HG03097 (cell line): ENCODE measurements around the gene KCNK7.

Experiments
- ATAC-seq: cut with Tn5 transposase; IDR thresholded peaks from one replicate; pipeline ENCODE4 v1.9.1; 2021; ENCODE audit not compliant: unreplicated experiment, low FRiP score

The KCNK7 gene

DNA sequence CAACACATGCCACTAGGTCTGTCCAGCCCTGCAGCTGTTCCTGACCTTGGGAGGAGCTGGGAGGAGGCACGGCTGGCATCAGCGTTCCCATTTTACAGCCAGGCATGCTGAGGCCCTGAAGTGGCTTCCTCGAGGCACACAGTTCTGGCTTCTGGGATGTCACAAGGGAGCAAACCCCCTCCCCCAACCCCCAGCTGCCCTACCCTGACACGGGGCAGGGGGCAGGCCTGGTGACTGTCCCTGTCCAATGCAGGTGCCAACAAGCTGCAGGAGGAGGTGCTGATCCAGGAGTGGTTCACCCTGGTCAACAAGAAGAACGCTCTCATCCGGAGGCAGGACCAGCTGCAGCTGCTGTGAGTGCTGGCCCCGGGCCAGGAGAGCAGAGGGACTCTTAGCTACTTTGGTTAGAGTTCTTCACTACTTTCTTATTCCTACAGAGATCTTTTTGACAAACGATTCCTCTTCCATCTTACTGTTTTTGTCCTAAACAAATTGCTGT is 5.3 kb downstream of the KCNK7 start:
- no peak for ATAC-seq

DNA sequence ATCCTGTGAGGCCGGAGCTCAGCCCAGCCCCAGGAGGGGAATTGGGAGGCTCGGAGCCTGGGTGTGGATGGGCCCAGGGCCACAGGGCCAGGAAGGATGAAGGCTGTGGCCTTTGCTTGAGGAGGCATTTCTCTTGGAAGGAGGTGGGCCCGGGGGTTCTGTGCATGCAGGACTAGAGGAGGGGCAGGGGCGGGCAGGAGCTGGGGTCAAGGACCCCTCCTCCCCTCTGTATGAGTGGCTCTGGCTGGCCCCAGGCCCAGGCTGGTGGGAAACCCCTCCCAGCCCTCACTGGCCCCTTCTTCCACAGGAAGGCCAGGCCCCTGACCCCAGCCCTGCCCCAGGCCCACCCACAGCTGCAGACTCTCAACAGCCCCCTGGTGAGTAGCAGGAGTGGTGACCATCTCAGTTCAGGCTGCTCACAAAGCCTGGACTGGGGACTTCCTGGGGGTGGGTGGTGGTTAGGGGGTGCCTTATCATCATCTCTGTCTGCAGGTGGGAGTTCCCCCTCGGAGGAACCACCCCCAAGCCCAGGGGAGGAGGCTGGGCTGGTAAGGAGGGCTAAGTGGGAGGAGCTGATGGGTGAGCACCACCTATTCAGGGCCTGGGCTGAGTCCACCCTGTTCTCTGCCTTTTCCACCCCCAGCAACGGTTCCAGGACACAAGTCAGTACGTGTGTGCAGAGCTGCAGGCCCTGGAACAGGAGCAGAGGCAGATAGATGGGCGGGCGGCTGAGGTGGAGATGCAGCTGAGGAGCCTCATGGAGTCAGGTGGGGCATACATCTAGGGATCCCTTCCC is 6.0 kb downstream of the KCNK7 start:
- no peak for ATAC-seq

DNA sequence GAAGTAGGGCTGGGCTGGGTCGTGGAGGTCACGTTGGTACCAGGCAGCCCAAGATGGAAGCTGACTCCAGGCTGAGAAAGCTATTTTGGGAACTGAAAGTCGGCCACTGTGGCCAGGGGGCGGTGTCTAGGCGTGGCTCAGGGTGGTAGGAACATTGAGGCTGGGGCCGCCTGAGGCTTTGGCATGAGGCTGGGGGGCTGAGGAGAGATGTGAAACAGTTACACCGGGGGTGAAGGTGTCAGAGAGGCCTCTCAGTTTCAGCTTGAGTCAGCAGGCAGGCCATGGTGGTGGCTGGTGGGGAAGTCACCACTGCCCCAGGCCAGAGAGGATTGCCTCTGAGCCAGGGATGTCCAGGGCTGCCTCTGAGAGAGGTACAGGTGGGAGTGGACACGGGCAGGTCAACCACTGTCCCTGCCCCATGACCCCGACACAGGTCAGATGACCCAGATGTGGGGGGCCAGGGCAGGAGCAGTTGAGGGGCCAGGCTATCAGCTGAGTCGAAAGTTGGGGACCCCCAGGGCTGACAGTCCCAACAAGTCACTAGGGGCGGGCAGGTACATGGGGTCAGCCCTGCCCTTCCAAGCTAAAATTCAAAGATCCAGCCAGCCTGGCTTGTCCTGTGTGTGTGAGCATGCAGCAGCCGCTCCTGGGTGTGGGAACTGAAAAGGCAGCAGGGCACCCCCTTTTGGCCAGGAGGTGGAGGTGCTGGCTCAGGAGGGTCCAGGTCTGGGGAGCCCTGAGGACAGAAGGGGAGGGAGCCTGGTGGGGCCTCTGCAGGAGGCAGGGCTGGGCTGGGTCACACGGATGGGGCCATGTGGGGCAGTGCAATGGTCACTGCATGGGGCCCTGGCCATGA is 7.2 kb downstream of the KCNK7 start:
- ATAC-seq, result peak; percentile 67

DNA sequence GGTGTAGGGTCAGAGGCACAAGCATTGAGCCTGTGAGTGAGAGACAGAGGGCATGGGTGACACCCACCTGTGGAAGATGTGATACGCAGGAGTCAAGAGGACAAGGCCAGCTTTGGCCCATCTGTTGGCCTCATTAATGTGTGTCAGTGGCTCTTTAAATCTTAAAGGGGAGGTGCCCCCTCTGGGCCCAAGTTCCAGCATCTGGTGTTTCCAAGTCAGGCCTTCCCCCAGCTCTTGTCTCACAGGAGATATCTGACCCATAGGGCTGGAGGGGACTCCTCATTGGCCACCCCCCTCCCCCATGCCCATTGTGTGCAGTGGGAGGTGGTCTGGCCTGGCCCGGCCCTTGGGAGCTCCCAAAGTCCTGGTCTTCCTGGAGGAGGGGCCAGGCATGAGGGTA is 8.9 kb downstream of the KCNK7 start:
- ATAC-seq, result no peak

DNA sequence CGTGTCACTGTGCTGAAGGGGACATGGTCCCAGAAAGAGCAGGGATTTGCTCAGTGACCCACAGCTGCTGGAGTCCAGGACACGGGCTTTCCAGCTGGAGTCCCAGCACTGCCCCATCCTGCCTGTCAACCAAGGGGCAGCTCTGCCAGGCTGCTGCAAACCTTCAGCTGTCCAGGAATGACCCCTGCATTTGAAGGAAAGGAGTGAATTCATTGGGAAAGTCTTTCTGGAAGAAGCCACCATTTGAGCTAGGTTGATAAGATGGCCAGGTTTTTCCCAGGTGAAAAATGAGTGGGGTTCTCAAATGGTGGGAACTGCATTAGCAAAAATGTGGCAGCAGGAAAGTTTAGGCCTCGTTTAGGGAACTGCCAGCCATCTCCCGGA is 9.4 kb downstream of the KCNK7 start:
- ATAC-seq, result no peak

DNA sequence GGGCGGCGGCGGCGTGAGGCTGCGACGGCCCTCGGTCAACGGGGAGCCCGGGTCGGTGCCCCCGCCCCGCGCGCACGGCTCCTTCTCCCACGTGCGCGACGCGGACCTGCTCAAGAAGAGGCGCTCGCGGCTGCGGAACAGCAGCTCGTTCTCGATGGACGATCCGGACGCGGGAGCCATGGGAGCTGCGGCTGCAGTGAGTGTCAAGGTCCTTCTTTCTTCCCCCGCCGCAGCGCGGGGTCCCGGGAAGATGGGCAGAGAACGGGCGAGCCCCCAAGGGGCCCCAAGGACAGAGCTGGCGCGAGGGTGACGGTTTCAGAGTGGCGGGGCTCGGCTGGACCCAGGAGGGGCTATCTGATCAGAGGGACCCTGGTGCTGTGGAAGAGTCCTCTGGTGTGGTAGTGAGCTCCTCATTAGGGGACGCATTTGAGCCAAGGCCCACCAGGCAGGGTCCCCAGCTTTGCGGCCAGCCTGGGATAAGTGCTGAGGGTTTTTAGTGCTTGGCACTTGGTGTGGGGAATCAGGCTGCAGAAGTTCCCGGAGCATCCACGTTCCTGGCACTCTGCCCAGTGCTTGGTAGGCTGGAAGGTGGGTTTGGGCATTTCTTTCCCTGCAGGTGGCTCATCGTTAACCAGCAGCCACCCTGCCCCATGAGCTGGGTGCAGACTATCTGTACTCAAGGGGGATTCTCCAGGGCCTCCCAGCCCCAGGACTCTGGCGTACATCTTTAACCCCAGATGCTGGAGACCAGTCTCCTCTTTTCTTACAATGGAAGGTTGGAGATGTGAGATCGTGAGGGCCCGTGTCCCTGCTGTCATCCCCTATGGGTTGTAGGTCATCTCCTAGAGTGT is 10.0 kb downstream of the KCNK7 start:
- no peak for ATAC-seq

DNA sequence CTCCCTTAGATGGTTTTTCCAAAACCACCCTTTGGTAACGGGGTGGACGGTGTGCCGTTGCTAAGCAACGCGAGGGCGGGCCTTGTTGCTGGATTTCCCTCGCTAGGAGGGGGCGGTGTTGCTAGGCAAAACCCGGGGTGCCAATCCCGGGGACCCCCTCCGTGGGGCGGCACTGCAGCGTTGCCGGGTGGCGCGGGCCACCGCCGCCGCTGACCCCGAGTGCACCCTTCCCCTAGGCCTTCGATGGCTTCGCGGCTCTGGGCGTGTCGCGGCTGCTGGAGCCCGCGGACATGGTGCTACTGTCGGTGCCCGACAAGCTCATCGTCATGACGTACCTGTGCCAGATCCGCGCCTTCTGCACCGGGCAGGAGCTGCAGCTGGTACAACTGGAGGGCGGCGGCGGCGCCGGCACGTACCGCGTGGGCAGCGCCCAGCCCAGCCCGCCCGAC is 10.9 kb downstream of the KCNK7 start:
- no peak for ATAC-seq

DNA sequence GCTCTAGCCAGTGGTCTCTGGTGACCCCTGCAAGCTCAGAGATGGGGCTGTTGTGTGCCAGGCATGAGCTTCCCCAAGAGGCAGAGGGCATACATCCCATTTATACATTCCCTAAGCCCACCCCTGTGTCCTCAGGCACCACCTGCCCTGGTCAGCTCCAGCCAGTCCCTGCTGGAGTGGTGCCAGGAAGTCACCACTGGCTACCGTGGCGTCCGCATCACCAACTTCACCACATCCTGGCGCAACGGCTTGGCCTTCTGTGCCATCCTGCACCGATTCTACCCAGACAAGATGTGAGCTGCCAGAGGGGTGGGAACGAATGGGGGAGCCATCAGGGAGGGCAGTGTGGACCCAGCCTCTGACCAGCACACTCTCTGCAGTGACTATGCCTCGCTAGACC is 11.5 kb downstream of the KCNK7 start:
- no peak for ATAC-seq

DNA sequence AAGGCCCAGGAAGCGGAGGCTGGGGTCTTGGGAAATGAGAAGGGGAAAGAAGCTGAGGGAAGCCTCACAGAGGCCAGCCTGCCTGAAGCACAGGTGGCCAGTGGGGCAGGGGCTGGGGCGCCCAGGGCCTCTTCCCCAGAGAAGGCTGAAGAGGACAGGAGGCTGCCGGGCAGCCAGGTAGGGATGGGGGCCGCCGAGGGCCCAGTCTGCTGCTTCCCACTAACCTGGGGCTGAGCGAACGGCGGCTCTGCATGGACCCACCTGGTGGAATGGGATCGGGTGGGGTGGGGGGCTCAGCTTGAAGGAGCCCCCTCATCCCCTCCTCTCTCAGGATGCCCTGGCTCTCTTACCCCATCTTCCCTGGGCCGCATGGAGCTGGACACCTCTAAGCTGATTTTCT is 12.0 kb downstream of the KCNK7 start:
- no peak for ATAC-seq

DNA sequence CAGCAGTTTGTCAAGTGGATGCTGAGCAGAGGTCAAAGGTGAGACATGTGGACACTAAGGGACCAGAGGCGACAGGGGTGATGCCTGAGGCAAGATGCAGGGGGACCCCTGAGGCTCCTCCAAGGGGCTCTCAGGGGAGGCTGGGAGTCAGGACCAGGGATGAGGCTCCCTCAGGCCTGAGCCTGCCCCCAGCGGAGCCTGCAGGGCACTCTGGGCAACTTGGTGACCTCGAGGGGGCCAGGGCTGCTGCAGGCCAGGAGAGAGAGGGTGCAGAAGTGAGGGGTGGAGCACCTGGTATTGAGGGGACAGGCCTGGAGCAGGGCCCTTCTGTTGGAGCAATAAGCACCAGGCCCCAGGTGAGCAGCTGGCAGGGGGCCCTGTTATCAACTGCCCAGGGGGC is 13.7 kb downstream of the KCNK7 start:
- ATAC-seq, result no peak

DNA sequence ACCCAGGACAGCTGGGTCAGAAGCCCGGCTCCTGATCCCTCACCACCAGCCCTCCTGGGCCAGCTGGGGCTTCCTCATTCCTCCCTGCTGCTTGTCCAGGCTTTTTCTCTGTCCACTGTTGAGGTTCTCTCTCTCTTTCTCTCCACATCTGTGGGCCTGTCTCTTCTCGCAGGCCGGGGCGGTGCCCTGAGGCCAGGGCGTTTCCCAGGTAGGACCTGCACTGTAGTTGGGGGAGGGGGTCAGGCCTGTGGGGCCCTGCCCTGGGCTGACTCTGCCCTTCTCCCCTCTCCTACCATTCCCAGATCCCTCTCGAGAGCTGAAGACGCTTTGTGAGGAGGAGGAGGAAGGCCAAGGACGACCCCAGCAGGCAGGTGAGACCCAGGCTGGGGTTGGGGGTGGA is 14.8 kb downstream of the KCNK7 start:
- ATAC-seq, result no peak

DNA sequence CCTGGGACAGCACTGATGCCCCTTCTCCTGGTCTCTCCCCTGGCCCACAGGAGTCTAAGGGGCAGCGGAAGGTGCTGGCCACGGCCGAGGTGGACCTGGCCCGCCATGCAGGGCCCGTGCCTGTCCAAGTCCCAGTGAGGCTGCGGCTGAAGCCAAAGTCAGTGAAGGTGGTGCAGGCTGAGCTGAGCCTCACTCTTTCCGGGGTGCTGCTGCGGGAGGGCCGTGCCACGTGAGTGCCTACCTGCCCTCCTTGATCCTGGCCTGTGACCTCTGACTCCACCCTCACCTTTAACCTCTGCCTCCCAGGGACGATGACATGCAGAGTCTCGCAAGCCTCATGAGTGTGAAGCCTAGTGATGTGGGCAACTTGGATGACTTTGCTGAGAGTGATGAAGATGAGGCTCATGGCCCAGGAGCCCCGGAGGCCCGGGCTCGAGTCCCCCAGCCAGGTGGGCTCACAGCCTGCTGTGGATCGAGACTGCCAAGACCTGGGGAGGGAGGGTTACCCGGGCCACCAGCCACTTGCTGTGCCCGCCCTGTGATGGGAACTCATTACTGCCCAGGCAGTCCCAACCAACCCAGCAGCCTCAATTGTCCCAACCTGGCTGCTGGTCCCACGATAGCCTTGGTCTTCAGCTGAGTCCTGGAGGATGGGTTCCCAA is 15.4 kb downstream of the KCNK7 start:
- ATAC-seq, result no peak

DNA sequence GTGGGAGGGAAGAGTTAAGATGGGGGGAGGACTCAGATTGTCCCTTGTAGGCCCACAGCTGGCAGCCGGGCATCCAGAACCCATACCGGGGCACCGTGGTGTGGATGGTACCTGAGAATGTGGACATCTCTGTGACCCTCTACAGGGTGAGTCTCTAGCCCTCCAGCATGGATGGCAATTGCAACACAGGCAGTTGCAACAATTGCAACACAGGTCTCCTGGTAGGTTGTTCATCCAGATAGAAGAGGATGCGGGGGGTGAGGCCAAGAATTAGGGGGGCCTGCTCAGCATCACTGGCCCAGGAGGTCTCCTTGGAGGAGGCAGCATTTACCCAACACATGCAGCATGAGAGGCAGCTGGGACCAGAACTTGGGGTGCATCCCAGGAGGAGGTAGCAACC is 16.3 kb downstream of the KCNK7 start:
- no peak for ATAC-seq

DNA sequence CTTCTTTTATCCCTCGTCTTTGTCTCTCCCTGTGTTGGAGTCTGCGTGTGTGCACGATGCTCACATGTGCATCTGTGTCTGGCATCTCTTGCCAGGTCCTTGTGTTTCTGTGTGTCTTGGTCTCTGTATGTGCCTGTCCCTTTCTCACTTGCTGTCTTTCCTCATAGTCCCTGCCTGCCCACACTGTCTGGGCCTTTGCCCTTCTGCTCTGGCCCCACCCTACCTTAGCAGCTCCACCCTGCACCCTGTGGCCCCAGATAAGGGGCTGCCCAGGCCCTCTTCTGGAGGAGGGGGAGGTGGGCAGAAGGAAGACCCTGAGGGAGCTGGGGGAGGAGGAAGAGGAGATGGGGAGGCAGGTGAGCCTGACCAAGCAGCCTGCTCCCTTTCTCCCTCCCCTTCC is 16.9 kb downstream of the KCNK7 start:
- no peak for ATAC-seq

DNA sequence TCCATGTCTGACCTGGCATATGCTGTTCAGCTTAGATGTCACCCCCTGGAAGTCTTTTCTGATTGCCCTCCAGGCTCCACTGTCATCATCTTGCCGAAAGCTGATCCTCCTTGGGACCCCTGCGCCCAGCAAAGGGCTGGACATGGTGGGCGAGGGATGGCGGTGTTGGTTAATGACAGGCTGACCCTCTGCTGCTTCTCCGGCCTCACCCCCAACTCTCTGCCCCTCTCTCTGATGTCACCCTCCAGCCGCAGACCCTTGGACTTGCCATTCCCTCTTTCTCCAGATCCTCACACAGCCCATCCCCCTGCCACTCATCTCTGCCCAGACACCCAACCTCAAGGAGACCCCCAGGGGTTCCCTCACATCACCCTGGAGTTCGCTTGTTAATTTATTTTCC is 17.5 kb downstream of the KCNK7 start:
- ATAC-seq, result no peak

DNA sequence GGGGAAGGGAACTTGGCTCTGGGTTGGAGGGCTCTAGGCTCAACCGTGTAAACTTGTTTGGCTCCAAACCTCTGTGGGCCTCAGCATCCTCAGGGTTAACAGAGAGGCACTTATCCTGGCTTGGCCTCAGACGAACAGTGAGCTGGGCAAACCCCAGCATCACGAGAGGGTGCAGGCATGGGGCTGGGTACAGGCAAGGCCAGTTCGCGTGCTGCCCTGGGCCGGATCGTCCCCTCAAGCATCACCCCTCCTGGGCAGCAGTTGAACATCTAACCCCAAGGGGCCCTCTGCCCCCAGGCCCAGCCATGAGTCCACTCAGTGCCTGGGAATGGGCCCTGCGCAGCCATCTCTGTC is 17.9 kb downstream of the KCNK7 start:
- no peak for ATAC-seq

DNA sequence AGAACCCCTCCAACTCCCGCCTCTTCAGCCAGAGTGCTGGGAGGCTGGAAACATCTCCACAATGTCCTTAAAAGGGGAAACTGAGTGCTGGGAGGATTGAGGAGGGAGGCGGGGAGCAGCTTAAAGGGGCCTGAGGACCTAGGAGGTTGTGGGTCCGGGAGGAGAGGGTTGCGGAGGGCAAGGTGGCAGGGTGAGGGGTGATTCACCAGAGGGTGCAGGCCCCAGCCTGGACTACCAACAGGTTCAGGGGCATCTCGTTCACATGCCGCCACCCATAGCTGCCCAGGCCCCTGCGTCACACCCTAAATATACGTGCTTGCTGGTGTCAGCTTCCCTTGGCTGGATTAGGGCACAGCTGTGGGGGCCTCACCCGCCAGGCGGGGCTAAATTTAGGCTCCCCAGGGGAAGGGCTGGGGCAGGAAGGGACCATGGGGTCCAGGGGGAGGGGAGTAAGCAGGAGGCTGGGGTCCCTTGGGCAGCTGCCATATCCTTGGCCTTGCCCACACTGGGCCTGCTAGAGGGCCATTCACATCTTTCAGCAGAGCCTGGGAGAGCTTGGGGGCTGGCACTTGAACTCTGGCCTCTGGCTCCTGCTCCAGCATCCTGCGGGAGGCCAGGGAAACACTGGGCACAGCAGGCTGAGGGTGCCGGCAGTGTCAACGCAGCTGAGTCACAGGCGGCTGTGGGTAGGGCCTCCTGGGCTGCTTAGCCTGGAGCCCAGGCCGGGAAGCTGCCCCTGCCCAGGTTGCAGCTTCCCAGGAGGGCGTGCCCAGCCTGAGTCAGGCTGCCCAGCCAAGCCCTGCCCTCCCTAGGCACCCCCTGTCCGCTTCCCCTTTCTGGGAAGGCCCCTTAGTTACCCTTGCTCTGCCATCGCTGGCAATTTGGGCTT is 18.5 kb downstream of the KCNK7 start:
- no peak for ATAC-seq

DNA sequence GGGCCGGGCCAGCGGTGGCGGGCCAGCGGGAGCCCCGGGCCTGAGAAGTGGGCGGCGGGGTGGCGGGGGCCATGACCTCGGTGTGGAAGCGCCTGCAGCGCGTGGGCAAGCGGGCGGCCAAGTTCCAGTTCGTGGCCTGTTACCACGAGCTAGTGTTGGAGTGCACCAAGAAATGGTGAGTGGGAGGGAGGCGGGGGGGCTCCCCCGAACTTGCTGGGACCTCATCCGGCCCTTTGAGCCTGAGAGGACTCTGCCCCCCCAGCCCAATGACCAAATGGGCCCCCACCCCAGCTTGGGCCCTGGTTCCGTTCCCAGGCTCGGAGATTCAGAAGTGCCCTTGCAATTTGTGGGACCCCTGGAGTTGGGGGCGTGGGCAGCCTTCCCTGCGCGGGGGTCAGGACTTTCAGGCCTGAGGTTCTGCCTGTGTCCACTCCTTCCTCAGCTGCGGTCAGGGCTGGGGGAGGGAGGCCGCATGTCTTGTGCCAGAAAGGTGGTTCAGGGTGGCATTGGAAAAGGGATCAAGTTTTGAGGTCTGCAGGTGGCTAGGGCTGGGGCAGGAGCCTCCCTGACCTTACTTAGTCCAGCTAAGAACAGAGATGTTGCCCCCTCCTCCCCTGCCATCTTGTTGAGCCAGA is 19.3 kb downstream of the KCNK7 start:
- no peak for ATAC-seq
